22Rv1 (cell line): ENCODE measurements around the gene LAT.

Source experiments
- ZFX ChIP-seq: fragments of 450-650 bp; IDR thresholded peaks from 2 replicates; pipeline ENCODE4 v1.6.1; 2017; ENCODE audit warnings: antibody characterized with exemption, borderline replicate concordance
- TF ChIP-seq, protein P1 (sequence below): fragments of 450-650 bp; IDR thresholded peaks from 2 replicates; pipeline ENCODE4 v1.5.1; 2017; ENCODE audit warnings: mild to moderate bottlenecking

GRCh38 chr16:28983644-28984043 is 1.2 kb upstream of the LAT start:
- TF ChIP-seq, protein P1, sequence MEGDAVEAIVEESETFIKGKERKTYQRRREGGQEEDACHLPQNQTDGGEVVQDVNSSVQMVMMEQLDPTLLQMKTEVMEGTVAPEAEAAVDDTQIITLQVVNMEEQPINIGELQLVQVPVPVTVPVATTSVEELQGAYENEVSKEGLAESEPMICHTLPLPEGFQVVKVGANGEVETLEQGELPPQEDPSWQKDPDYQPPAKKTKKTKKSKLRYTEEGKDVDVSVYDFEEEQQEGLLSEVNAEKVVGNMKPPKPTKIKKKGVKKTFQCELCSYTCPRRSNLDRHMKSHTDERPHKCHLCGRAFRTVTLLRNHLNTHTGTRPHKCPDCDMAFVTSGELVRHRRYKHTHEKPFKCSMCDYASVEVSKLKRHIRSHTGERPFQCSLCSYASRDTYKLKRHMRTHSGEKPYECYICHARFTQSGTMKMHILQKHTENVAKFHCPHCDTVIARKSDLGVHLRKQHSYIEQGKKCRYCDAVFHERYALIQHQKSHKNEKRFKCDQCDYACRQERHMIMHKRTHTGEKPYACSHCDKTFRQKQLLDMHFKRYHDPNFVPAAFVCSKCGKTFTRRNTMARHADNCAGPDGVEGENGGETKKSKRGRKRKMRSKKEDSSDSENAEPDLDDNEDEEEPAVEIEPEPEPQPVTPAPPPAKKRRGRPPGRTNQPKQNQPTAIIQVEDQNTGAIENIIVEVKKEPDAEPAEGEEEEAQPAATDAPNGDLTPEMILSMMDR, result no peak
- TF ChIP-seq ZFX, result no peak
